ENCODE results near the gene ZNF736.
"Not testable (repeated sequence)": the region's sequence is repeated elsewhere in the genome, so short reads cannot be mapped to it uniquely, and the experiment has no call there.

Gene ZNF736

DNA sequence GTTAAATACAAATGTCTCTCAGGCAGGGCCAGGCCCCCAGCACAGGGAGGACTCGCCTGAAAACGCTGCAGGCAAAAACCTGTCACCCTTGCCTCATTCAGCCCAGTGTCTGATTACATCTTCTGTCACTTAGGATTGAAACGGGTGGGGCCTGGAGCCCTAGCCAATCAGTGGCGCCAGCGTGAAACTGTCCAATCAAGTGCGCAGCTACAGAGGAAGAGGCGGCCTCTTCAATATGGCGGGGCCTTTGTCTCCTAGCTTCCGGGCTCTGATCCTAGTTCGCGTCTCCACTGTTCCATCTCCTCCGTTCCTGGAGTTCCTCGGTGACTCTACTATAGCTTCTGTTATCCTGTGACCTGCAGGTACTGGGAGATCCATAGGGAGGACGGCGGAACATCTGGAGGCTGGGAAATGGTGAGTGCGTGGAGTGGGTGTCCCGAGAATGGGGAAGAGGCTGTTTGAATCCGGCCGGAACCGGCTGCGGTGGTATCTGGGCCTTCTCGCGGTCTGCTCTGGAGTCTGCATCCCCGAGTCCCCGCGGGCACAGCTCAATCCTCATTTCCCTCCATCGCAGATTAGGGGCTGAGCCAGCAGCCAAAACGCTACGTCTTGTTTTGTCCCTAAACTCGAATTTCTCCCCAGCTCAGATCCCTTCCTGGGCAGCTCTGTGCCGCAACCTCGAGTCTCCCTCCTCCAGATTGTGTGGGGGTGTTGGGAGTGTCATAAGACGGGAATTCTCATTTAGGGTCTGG is at the start of gene ZNF736:
Gene ZNF736 (plus strand): TSS at position 222 of the 752 bp plus-strand sequence. CDS start 190 bp downstream, at position 412.
- DNase-seq: peak; percentile 98

DNA sequence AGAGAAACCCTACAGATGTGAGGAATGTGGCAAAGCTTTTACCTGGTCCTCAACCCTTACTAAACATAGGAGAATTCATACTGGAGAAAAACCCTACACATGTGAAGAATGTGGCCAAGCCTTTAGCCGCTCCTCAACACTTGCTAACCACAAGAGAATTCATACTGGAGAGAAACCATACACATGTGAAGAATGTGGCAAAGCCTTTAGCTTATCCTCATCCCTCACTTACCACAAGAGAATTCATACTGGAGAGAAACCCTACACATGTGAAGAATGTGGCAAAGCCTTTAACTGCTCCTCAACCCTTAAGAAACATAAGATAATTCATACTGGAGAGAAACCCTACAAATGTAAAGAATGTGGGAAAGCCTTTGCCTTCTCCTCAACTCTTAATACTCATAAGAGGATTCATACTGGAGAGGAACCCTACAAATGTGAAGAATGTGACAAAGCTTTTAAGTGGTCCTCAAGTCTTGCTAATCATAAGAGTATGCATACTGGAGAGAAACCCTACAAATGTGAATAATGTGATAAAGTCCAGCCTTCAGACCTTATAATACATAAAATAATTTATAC is 47.3 kb upstream of the ZNF736 start:
- DNase-seq: no peak

DNA sequence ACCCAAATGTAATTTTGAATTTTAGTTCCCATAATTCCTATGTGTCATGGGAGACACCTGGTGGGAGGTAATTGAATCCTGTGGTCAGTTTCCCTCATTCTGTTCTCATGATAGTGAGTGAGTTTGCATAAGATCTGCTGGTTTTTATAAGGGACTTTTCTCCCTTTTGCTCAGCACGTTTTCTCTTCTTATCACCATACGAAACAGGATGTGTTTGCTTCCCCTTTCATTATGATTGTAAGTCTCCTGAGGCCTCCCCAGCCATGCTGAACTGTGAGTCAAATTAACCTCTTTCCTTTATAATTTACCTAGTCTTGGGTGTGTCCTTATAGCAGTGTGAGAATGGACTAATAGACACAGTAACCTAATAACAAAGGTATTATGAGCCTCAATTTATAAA is 36.1 kb upstream of the ZNF736 start:
- DNase-seq: no peak

DNA sequence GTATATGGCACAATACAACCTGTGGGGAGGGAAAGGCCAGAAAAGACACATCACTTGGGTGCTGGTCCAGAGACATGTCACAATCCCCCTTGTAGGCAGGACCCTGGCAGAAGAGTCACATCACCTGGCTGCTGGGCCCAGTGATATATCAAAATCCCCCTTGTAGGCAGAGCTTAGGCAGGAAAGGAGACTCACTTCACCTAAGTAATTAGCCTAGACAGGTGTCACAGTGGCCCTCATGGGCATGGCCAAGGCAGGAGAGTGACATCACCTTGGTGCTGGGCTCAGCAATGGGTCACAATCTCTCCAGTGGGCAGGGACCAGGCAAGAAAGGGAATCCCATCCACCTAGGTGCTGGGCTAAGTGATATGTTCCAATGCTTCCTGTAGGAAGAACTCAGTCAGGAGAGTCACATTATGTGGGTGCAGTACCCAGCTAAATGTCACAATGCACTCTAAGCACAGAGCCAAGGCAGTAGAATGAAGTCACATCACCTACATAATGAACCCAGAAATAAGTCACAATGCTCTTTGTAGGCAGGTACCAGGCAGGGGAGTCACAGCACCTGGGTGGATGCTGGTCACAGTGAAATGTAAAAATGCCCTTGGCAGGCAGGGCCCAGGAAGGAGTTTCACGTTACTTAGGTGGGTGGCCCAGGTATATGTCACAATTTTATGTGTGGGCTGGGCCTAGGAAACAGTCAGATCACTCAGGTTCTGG is 18.9 kb upstream of the ZNF736 start:
- DNase-seq: no peak

GRCh38 chr7:64297418-64297817 is 16.3 kb upstream of the ZNF736 start:
- not testable (repeated sequence) for DNase-seq

GRCh38 chr7:64300641-64301405 is 12.9 kb upstream of the ZNF736 start:
- no peak for DNase-seq

DNA sequence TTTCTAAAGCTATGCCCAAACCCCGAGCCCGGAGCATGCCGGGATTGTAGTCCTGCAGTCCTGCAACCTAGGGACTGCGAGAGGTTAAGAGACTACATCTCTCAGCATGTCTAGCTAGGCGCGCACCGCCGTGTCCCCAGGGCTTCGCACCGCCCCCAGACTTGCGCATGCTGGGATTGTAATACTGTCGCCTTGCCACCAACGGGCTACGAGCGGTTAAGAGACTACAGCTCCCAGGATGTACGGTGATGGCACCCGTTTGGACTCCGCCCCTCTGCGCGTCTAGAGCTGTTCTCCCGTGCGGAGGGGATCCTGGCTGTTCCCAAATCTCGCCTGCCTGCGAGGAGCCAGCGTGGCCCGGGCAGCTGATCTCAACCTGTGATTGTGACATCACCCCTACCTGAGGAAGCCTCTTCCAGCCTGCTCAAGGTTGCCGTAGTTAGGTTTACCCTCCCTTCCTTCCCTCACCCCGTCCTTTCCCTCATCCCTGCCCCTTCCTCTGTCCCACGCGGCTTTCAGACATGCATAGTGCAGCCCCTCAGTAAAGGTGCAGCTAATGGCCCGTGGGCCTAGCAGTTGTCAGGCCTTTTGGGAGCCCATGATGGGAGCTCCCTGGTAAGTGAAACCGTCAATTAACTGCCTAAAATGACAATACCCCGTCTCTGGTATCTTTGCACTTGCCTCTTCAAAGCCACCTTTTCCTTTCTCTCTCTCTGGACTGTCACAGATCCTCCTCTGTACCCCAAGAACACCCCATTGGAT is 6.3 kb upstream of the ZNF736 start:
- peak; percentile 97 for DNase-seq

DNA sequence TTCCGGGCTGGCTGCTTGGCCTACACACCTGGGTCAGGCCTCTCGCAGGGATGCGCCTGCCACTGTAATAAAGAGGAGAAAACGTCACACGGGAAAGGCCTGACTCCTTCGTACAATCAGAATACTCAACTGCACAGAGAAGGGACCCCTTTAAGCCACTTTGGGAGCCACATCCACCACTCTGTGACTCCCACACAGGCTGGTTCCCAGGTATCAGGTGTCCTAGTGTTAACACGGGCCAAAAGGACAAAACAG is 5.8 kb upstream of the ZNF736 start:
- no peak for DNase-seq

GRCh38 chr7:64310426-64310825 is 3.3 kb upstream of the ZNF736 start:
- no peak for DNase-seq

DNA sequence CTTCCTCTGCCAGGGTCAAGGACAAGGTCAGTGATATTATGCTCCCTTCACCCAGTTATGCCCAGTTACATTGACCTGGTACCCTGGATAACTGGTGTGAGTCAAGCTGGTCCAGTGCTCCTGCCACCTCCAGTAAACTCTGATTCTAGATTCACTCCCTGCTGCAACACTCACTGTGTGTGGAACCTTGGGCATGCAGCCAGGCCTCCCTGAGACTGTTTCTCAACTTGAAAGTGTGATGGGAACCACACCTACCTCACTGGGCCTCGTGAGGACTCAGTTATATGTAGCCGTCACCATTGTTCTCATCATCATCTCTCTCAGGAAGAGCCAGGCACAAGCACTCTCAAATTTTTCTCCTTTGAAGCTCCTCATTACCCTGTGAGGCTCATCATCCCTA is 935 bp upstream of the ZNF736 start:
- DNase-seq: no peak

GRCh38 chr7:64314566-64314965 is 805 bp downstream of the ZNF736 start:
- peak; percentile 29 for DNase-seq

- DNase-seq: not testable (repeated sequence)
Observed at GRCh38 chr7:64316031-64316742, 2.4 kb downstream of the ZNF736 start.

DNA sequence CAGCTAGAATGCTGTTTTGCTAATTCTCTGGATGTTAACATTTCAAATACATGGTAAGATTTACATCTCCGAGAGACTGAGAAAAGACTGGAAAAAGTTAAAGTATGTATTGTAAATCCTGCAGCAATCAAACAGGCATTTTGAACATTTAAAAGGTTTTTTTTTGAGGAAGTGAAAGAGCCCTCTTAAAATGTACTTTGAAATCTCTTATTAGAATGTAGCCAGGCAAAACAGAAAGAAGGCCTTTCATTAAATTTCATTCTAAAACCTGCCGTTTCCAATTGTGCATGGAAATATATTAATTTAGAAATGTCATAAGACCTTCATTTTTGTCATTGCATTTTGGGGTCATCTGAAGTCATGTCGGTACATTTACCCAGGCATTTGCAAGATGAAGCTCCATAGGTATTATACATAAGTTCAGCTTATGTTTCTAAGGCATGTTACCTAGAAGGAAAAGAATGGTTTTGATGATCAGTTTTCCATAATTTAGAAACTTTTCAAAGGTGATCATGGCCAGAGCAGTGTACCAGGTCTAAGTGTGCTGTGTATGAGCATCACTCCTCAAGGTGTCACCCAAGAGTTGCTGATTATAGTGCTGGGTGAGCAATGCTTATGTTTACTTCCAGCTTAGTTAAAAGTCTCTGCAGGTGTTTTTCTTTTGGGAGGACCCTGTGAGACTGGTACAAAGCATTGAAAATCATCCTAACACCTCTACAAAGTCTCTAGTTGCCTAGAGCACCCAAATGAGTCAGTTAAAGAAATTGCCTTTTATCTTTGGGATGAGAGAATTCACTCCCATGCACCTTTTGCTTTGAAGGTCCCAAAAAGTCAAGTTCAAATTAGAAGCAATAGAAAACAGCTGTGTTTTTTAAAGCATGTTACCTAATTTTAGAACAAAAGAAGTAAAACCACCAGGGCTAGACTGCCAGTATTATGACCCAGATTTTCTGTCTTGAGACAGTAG is 7.1 kb downstream of the ZNF736 start:
- DNase-seq: no peak

- not testable (repeated sequence) for DNase-seq
Observed at GRCh38 chr7:64324166-64324565, 10.4 kb downstream of the ZNF736 start.

DNA sequence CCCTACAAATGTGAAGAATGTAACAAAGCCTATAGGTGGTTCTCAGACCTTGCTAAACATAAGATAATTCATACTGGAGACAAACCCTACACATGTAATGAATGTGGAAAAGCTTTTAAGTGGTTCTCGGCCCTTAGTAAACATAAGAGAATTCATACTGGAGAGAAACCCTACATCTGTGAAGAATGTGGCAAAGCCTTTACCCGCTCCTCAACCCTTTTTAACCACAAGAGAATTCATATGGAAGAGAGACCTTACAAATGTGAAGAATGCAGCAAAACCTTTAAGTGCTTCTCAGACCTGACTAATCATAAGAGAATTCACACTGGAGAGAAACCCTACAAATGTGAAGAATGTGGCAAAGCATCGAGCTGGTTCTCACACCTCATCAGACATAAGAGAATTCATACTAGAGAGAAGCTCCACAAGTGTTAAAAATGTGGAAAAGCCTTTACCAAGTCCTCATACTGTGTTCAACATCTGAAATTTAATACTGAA is 35.0 kb downstream of the ZNF736 start:
- DNase-seq: not testable (repeated sequence)

DNA sequence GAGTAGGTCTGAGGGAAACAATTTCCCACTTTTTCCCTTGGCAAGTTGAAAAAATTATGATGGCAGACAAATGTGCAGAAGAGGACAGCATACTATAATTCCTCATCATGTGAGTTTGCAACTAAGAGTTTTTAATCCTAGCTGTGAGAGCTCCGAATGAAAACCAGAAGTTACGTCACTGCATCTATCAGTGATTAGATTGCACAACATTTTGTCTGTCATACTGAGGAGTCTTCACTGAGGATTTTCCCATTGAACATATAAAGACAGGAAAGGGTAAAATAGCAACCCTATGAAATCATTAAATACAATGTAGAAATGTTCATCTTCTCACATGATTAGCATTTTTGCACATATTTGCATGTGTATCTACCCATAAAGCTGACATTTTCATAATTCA is 45.8 kb downstream of the ZNF736 start:
- no peak for DNase-seq

DNA sequence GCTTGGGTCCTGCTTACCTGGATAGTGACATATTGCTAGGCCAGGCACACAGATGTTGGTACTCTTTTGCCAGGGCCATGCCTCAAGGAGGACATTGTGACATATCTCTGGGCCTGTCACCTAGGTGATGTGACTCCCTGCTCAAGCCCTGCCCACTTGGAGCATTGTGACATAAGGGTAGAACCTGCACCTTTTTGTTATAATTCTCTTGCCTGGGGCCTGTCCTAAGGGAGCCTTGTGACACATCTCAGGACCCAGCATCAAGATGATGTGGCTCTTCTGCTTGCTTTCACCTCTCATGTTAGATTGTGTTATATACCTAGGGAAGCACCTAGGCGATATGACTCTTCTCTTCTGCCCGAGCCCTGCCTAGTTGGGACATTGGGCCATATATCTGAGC is 57.4 kb downstream of the ZNF736 start:
- DNase-seq: no peak

DNA sequence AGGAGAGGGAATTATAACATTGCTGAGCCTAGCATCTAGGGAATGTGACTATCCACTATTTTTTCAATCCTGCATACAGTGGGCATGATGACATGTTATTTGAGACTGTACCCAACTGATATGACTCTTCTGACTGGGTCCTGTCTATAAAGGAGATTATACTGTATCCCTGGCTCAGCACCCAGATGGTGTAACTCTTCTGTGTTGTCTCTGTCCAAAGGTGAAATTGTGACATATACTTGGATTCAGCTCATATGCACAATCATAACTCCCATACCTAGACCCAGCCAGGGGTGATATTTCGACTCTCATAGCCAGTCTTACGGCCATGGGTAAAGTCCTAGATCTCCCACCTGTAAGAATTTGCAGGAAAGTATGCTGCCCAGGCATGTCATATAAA is 59.3 kb downstream of the ZNF736 start:
- no peak for DNase-seq

- DNase-seq: no peak
Observed at GRCh38 chr7:64400401-64400800, 86.6 kb downstream of the ZNF736 start.

All from hematopoietic multipotent progenitor cell treated with erythropoietin and hydrocortisone succinate and interleukin-3 and kit ligand, for 4 days (in vitro differentiated cells).